MM.1S (cell line): Measurements from ENCODE around the gene FBXO40.
"Not testable (repeated sequence)": the region's sequence is repeated elsewhere in the genome, so short reads cannot be mapped to it uniquely, and the experiment has no call there.

Experiments
- DNase-seq: peaks from one replicate; pipeline ENCODE4 v3.0.0-alpha.2; 2015
- H2AFZ ChIP-seq: fragments of 300-600 bp; sonication (generic); 2 replicates; pipeline ENCODE4 v1.6.0; 2016; ENCODE audit warnings: antibody characterized with exemption, low read length
- H3F3A ChIP-seq: fragments of 300-600 bp; sonication (generic); 2 replicates; pipeline ENCODE4 v1.6.1; 2016; ENCODE audit warnings: mild to moderate bottlenecking, antibody characterized with exemption, low read length, moderate library complexity, mixed read lengths; ENCODE audit not compliant: insufficient read depth
- H3K27ac ChIP-seq: fragments of 300-600 bp; sonication (generic); 2 replicates; pipeline ENCODE4 v1.5.1; 2016; ENCODE audit warnings: mild to moderate bottlenecking, low read length
- H3K27me3 ChIP-seq: fragments of 300-600 bp; sonication (generic); replicated peaks from 2 replicates; pipeline ENCODE4 v1.6.0; 2016; ENCODE audit warnings: low read length; ENCODE audit not compliant: insufficient read depth
- H3K36me3 ChIP-seq: fragments of 300-600 bp; sonication (generic); replicated peaks from 2 replicates; pipeline ENCODE4 v1.6.1; 2016; ENCODE audit warnings: mild to moderate bottlenecking, low read length, mixed read lengths; ENCODE audit not compliant: insufficient read depth
- H3K4me1 ChIP-seq: fragments of 300-600 bp; sonication (generic); 2 replicates; pipeline ENCODE4 v1.6.1; 2016; ENCODE audit warnings: low read length, mixed read lengths
- H3K4me2 ChIP-seq: fragments of 300-600 bp; sonication (generic); 2 replicates; pipeline ENCODE4 v1.6.0; 2016; ENCODE audit warnings: low read depth, low read length
- H3K4me3 ChIP-seq: fragments of 300-600 bp; sonication (generic); 2 replicates; pipeline ENCODE4 v1.5.1; 2016; ENCODE audit warnings: low read length, mixed read lengths
- H3K79me2 ChIP-seq: fragments of 300-600 bp; sonication (generic); 2 replicates; pipeline ENCODE4 v1.6.1; 2016; ENCODE audit warnings: mixed run types, low read length, mixed read lengths
- H3K9ac ChIP-seq: fragments of 300-600 bp; sonication (generic); 2 replicates; pipeline ENCODE4 v1.6.1; 2016; ENCODE audit warnings: low read length, mixed read lengths
- H3K9me2 ChIP-seq: fragments of 300-600 bp; sonication (generic); replicated peaks from 2 replicates; pipeline ENCODE4 v1.6.1; 2016; ENCODE audit warnings: mild to moderate bottlenecking, low read length, mixed read lengths; ENCODE audit not compliant: insufficient read depth
- H3K9me3 ChIP-seq: fragments of 300-600 bp; sonication (generic); replicated peaks from 2 replicates; pipeline ENCODE4 v1.6.1; 2016; ENCODE audit warnings: mild to moderate bottlenecking, low read length, mixed read lengths; ENCODE audit not compliant: insufficient read depth
- H4K20me1 ChIP-seq: fragments of 300-600 bp; sonication (generic); 2 replicates; pipeline ENCODE4 v1.6.1; 2016; ENCODE audit warnings: mild to moderate bottlenecking, low read length, moderate library complexity, mixed read lengths; ENCODE audit not compliant: insufficient read depth
- CTCF ChIP-seq: fragments of 300-600 bp; sonication (generic); IDR thresholded peaks from 2 replicates; pipeline ENCODE4 v1.5.1; 2016; ENCODE audit warnings: antibody characterized with exemption, low read length, mixed read lengths
- EZH2 ChIP-seq: fragments of 300-600 bp; sonication (generic); optimal IDR thresholded peaks from 2 replicates; pipeline ENCODE3; 2017; ENCODE audit warnings: low read depth, mild to moderate bottlenecking, antibody characterized with exemption, low read length, mixed read lengths
- EZH2phosphoT487 ChIP-seq: fragments of 300-600 bp; sonication (generic); IDR thresholded peaks from 2 replicates; pipeline ENCODE4 v1.6.1; 2018; ENCODE audit warnings: antibody characterized with exemption, low read length

The FBXO40 gene

GRCh38 chr3:121584418-121584817, 8.8 kb upstream of the FBXO40 start:
- H3K9me2 ChIP-seq = no peaks in the 10 kb centered on the region
- DNase-seq = peak; percentile 66
- H4K20me1 ChIP-seq = no peaks in the 10 kb centered on the region
- peaks cover 5% of the 10 kb centered on the region; the same call in 1 of the 2 replicates for H3F3A ChIP-seq
- no peak for TF ChIP-seq CTCF
- TF ChIP-seq EZH2 = no peak
- TF ChIP-seq EZH2phosphoT487 = no peak
- H3K4me2 ChIP-seq = peak overlapping the region; percentile 13; the same call in 1 of the 2 replicates
- H2AFZ ChIP-seq = no peak overlapping the region
- H3K9ac ChIP-seq = no peak overlapping the region
- no peaks in the 10 kb centered on the region for H3K9me3 ChIP-seq
- no peaks in the 10 kb centered on the region for H3K36me3 ChIP-seq
- H3K4me1 ChIP-seq = 0 out of 2 replicates have a peak, but pooled peaks cover 7% of the 10 kb centered on the region
- peak overlapping the region; percentile 47; the same call in 1 of the 2 replicates for H3K27ac ChIP-seq
- no peak overlapping the region for H3K4me3 ChIP-seq
- H3K79me2 ChIP-seq = no peaks in the 10 kb centered on the region
- H3K27me3 ChIP-seq = no peaks in the 10 kb centered on the region

- peak overlapping the region; percentile 89 for H3K9ac ChIP-seq
- not testable (repeated sequence) for H3K36me3 ChIP-seq, H3K27me3 ChIP-seq, H4K20me1 ChIP-seq, H3K9me3 ChIP-seq, H2AFZ ChIP-seq, H3K9me2 ChIP-seq
- peaks cover 10% of the 10 kb centered on the region; the same call in 1 of the 2 replicates for H3K79me2 ChIP-seq
- H3K4me3 ChIP-seq = peak overlapping the region; percentile 61
- peak overlapping the region; percentile 97 for H3K27ac ChIP-seq
- peaks cover 20% of the 10 kb centered on the region for H3K4me1 ChIP-seq
- peak overlapping the region; percentile 85 for H3K4me2 ChIP-seq
- peak; percentile 75 for DNase-seq
- H3F3A ChIP-seq = peaks cover 33% of the 10 kb centered on the region
Observed at GRCh38 chr3:121593806-121594205, 627 bp downstream of the FBXO40 start.

- Histone ChIP-seq H3K27ac (peak overlapping the region; percentile 97; the same call in 1 of the 2 replicates), H3K4me1 (peaks cover 20% of the 10 kb centered on the region)
- TF ChIP-seq EZH2 (no peak), CTCF (no peak), EZH2phosphoT487 (no peak)
Observed at GRCh38 chr3:121594850-121595249, 1.7 kb downstream of the FBXO40 start.

GRCh38 chr3:121595765-121596406, 2.7 kb downstream of the FBXO40 start:
- no peak overlapping the region for H3K4me3 ChIP-seq
- no peak overlapping the region for H3K27ac ChIP-seq
- peaks cover 4% of the 10 kb centered on the region; the same call in 1 of the 2 replicates for H3K79me2 ChIP-seq
- no peaks in the 10 kb centered on the region for H4K20me1 ChIP-seq
- no peak overlapping the region for H3K9ac ChIP-seq
- no peak for DNase-seq
- H3K36me3 ChIP-seq = no peaks in the 10 kb centered on the region
- H3K9me3 ChIP-seq = no peaks in the 10 kb centered on the region
- H3K4me1 ChIP-seq = peaks cover 23% of the 10 kb centered on the region
- no peak overlapping the region for H2AFZ ChIP-seq
- TF ChIP-seq EZH2 = no peak
- no peak for TF ChIP-seq EZH2phosphoT487
- no peak for TF ChIP-seq CTCF
- H3K27me3 ChIP-seq = no peaks in the 10 kb centered on the region
- H3F3A ChIP-seq = peaks cover 33% of the 10 kb centered on the region
- H3K4me2 ChIP-seq = no peak overlapping the region
- H3K9me2 ChIP-seq = no peaks in the 10 kb centered on the region

More at GRCh38 chr3:121594850-121595249, 1.7 kb downstream of the FBXO40 start:
- H3K9ac ChIP-seq = no peak overlapping the region
- H3K4me3 ChIP-seq = no peak overlapping the region
- H3K9me2 ChIP-seq = no peaks in the 10 kb centered on the region
- no peaks in the 10 kb centered on the region for H3K9me3 ChIP-seq
- no peaks in the 10 kb centered on the region for H3K36me3 ChIP-seq
- no peak overlapping the region for H2AFZ ChIP-seq
- H3F3A ChIP-seq = peaks cover 33% of the 10 kb centered on the region
- no peak overlapping the region for H3K4me2 ChIP-seq
- H3K79me2 ChIP-seq = peaks cover 10% of the 10 kb centered on the region; the same call in 1 of the 2 replicates
- no peaks in the 10 kb centered on the region for H4K20me1 ChIP-seq
- no peak for DNase-seq
- no peaks in the 10 kb centered on the region for H3K27me3 ChIP-seq
